Hepatocyte (in vitro differentiated cells): ENCODE results near the gene DDX20.

ENCODE experiments used
- CTCF ChIP-seq: fragments of 200-600 bp; sonication (generic); IDR thresholded peaks from 2 replicates; pipeline ENCODE4 v1.5.1; 2016; ENCODE audit warnings: antibody characterized with exemption, mild to moderate bottlenecking; ENCODE audit not compliant: poor library complexity
- EZH2 ChIP-seq: fragments of 200-600 bp; sonication (generic); IDR thresholded peaks from 2 replicates; pipeline ENCODE4 v1.6.1; 2016; ENCODE audit warnings: antibody characterized with exemption, mild to moderate bottlenecking, borderline replicate concordance
- EZH2phosphoT487 ChIP-seq: fragments of 200-600 bp; sonication (generic); IDR thresholded peaks from one replicate; pipeline ENCODE4 v1.6.1; 2018; ENCODE audit warnings: antibody characterized with exemption, mild to moderate bottlenecking, low read depth, moderate library complexity; ENCODE audit not compliant: unreplicated experiment, severe bottlenecking

- TF ChIP-seq CTCF (no peak), EZH2 (no peak), EZH2phosphoT487 (no peak)
Measured at GRCh38 chr1:111749628-111750027, 6.1 kb upstream of the DDX20 start.
